HEK293 (cell line): Measurements from ENCODE around the gene NAE1.

Source experiments
- RBAK ChIP-seq: fragments of 450-650 bp; formaldehyde crosslinking; IDR thresholded peaks from 2 replicates; pipeline ENCODE4 v1.5.1; 2016; ENCODE audit warnings: missing biosample characterization, missing genetic modification characterization
- SP3 ChIP-seq: fragments of 450-650 bp; formaldehyde crosslinking; IDR thresholded peaks from 2 replicates; pipeline ENCODE4 v1.5.1; 2016; ENCODE audit warnings: missing biosample characterization, missing genetic modification characterization
- TRIM28 ChIP-seq: IDR thresholded peaks from 2 replicates; pipeline ENCODE4 v1.6.1; 2011; ENCODE audit warnings: low read length, control low read depth, borderline replicate concordance
- ZBTB21 ChIP-seq: fragments of 450-650 bp; formaldehyde crosslinking; IDR thresholded peaks from 2 replicates; pipeline ENCODE4 v1.5.1; 2017; ENCODE audit warnings: missing biosample characterization, missing genetic modification characterization
- ZNF221 ChIP-seq: fragments of 450-650 bp; formaldehyde crosslinking; IDR thresholded peaks from 2 replicates; pipeline ENCODE4 v1.5.1; 2017; ENCODE audit warnings: missing biosample characterization, missing genetic modification characterization, borderline replicate concordance
- ZNF274 ChIP-seq, 2 experiments: fragments of 200-500 bp in 1 of 2; fragments of 450-650 bp in 1 of 2; sonication (Bioruptor generic) in 1 of 2; formaldehyde crosslinking in 1 of 2; IDR thresholded peaks; 2 replicates each; pipeline versions ENCODE4 v1.5.1 to v1.6.1; 2014 to 2016; ENCODE audit warnings: borderline replicate concordance in 1 of 2, inconsistent platforms in 1 of 2, low read length in 1 of 2, missing biosample characterization in 1 of 2, missing genetic modification characterization in 1 of 2
- ZNF785 ChIP-seq: fragments of 450-650 bp; formaldehyde crosslinking; IDR thresholded peaks from 2 replicates; pipeline ENCODE4 v1.5.1; 2016; ENCODE audit warnings: missing biosample characterization, missing genetic modification characterization
- TF ChIP-seq, protein P1 (sequence below): fragments of 450-650 bp; formaldehyde crosslinking; IDR thresholded peaks from 2 replicates; pipeline ENCODE4 v1.5.1; 2016; ENCODE audit warnings: missing biosample characterization, missing genetic modification characterization
- TF ChIP-seq, protein P2 (sequence below): fragments of 450-650 bp; formaldehyde crosslinking; IDR thresholded peaks from 2 replicates; pipeline ENCODE4 v1.5.1; 2016; ENCODE audit warnings: missing biosample characterization, missing genetic modification characterization

DNA sequence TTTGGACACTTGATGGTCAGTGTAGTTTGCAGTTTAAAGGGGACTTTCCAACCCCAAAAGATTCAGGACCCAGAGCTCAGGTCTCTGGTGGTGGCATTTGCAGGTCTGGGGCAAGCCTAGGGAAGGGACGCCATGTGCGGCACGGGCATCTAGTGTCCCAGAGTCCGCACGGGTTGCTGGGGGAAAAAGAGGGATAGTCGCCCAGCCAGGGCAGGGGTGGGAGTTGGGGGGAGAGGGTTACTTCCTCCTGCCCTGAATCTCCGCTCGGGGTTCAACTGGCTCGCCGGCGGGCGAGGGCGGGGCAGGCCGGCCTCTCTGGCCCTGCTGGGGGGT lies 13.2 kb upstream of the NAE1 start:
- no peak for TF ChIP-seq SP3
- no peak for TF ChIP-seq ZNF274 (IDR thresholded peaks at IDR 0.05; ENCODE audit: low read length)
- no peak for TF ChIP-seq ZNF274 (tag by site-specific recombination; IDR thresholded peaks at IDR 0.05; ENCODE audit: borderline replicate concordance)
- TF ChIP-seq, protein P1, sequence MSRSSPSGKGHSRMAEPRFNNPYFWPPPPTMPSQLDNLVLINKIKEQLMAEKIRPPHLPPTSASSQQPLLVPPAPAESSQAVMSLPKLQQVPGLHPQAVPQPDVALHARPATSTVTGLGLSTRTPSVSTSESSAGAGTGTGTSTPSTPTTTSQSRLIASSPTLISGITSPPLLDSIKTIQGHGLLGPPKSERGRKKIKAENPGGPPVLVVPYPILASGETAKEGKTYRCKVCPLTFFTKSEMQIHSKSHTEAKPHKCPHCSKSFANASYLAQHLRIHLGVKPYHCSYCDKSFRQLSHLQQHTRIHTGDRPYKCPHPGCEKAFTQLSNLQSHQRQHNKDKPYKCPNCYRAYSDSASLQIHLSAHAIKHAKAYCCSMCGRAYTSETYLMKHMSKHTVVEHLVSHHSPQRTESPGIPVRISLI (tag by site-specific recombination) = no peak
- no peak for TF ChIP-seq TRIM28
- TF ChIP-seq, protein P2, sequence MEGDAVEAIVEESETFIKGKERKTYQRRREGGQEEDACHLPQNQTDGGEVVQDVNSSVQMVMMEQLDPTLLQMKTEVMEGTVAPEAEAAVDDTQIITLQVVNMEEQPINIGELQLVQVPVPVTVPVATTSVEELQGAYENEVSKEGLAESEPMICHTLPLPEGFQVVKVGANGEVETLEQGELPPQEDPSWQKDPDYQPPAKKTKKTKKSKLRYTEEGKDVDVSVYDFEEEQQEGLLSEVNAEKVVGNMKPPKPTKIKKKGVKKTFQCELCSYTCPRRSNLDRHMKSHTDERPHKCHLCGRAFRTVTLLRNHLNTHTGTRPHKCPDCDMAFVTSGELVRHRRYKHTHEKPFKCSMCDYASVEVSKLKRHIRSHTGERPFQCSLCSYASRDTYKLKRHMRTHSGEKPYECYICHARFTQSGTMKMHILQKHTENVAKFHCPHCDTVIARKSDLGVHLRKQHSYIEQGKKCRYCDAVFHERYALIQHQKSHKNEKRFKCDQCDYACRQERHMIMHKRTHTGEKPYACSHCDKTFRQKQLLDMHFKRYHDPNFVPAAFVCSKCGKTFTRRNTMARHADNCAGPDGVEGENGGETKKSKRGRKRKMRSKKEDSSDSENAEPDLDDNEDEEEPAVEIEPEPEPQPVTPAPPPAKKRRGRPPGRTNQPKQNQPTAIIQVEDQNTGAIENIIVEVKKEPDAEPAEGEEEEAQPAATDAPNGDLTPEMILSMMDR = no peak
- no peak for TF ChIP-seq ZNF785 (tag by site-specific recombination)
- no peak for TF ChIP-seq RBAK (tag by site-specific recombination)
- TF ChIP-seq ZNF221 = no peak
- TF ChIP-seq ZBTB21 (tag by site-specific recombination) = no peak
